HepG2 (cell line): ENCODE data around the gene ORC1. TPM values are rescaled to one million over a fixed set of nuclear protein-coding genes. Genes with fewer than 3 reads are reported as not detected.
A peak's percentile ranks its signal among the peaks of the same experiment; 100 is the strongest.

Source experiments
- CC2D1A ChIP-seq: sonication (generic); formaldehyde crosslinking; IDR thresholded peaks from 2 replicates; pipeline ENCODE4 v1.8.1; 2023; ENCODE audit warnings: mild to moderate bottlenecking, missing genetic modification reagents
- MLLT10 ChIP-seq: sonication (generic); formaldehyde crosslinking; IDR thresholded peaks from 2 replicates; pipeline ENCODE4 v1.4.0; 2020; ENCODE audit warnings: missing genetic modification reagents
- NBN ChIP-seq: fragments of 450-650 bp; conservative IDR thresholded peaks from 2 replicates; pipeline ENCODE4 v1.6.1; 2017
- SAP130 ChIP-seq: IDR thresholded peaks from 2 replicates; pipeline ENCODE4 v1.6.1; 2016; ENCODE audit warnings: low read depth
- SKI ChIP-seq: fragments of 450-650 bp; IDR thresholded peaks from one replicate; pipeline ENCODE4 v1.6.1; 2018; ENCODE audit warnings: mild to moderate bottlenecking; ENCODE audit not compliant: partially characterized antibody
- U2AF1 ChIP-seq: fragments of 200-400 bp; formaldehyde crosslinking; optimal IDR thresholded peaks from 2 replicates; pipeline ENCODE3; 2017; ENCODE audit warnings: mild to moderate bottlenecking, low read depth, low read length
- U2AF2 ChIP-seq: fragments of 200-400 bp; formaldehyde crosslinking; IDR thresholded peaks from 2 replicates; pipeline ENCODE4 v1.6.1; 2017; ENCODE audit warnings: low read depth, mild to moderate bottlenecking, low read length
- XBP1 ChIP-seq: sonication (generic); formaldehyde crosslinking; IDR thresholded peaks from 2 replicates; pipeline ENCODE4 v1.5.0; 2020; ENCODE audit warnings: missing genetic modification reagents
- ZEB1 ChIP-seq: IDR thresholded peaks from 2 replicates; pipeline ENCODE4 v1.6.1; 2012; ENCODE audit warnings: mild to moderate bottlenecking, low read depth, inconsistent platforms; ENCODE audit not compliant: insufficient replicate concordance
- ZMYM4 ChIP-seq: sonication (generic); formaldehyde crosslinking; IDR thresholded peaks from 2 replicates; pipeline ENCODE4 v1.8.1; 2023; ENCODE audit warnings: mild to moderate bottlenecking, missing genetic modification reagents
- ZNF430 ChIP-seq: sonication (generic); formaldehyde crosslinking; IDR thresholded peaks from 2 replicates; pipeline ENCODE4 v1.9.0; 2021; ENCODE audit warnings: mild to moderate bottlenecking, missing genetic modification reagents
- ZNF431 ChIP-seq: sonication (generic); formaldehyde crosslinking; IDR thresholded peaks from 2 replicates; pipeline ENCODE4 v1.9.0; 2022; ENCODE audit warnings: missing genetic modification reagents, low read depth, mild to moderate bottlenecking, borderline replicate concordance
- ZNF547 ChIP-seq: sonication (generic); formaldehyde crosslinking; IDR thresholded peaks from 2 replicates; pipeline ENCODE4 v1.5.1; 2020; ENCODE audit warnings: mild to moderate bottlenecking, missing genetic modification reagents
- ZSCAN30 ChIP-seq: sonication (generic); formaldehyde crosslinking; IDR thresholded peaks from 2 replicates; pipeline ENCODE4 v1.5.0; 2020; ENCODE audit warnings: mild to moderate bottlenecking, missing genetic modification reagents
- ZSCAN9 ChIP-seq: IDR thresholded peaks from 2 replicates; pipeline ENCODE4 v1.6.1; 2016; ENCODE audit warnings: borderline replicate concordance
- polyA plus RNA-seq, 8 experiments: library from polyadenylated mRNA; depleted of rRNA in 3 of 8; stranded (reverse) in 7 of 8; unstranded in 1 of 8; fragments of >200 nt; fragmentation: Illumina TruSeq in 4 of 8; extraction: Trizol in 4 of 8; gene quantifications; 2 replicates each; pipeline versions ENCODE4 v1.2.1 to v1.2.3, GENCODE V29; 2011 to 2016; ENCODE audit warnings: low read depth in 4 of 8, missing spikeins in 1 of 8, mixed read lengths in 1 of 8; ENCODE audit not compliant: insufficient read depth in 1 of 8
- total RNA-seq, 5 experiments: library from RNA; depleted of rRNA; stranded (reverse); fragments of >200 nt; fragmentation: Illumina TruSeq; extraction: Trizol; gene quantifications; 2 replicates each; pipeline ENCODE4 v1.2.3, GENCODE V29; 2016; ENCODE audit warnings: low read depth in 1 of 5
- TF ChIP-seq, protein P1 (sequence below): sonication (generic); formaldehyde crosslinking; IDR thresholded peaks from 2 replicates; pipeline ENCODE4 v1.4.0; 2020; ENCODE audit warnings: missing genetic modification reagents
- TF ChIP-seq, protein P2 (sequence below): fragments of 450-650 bp; IDR thresholded peaks from 2 replicates; pipeline ENCODE4 v1.6.1; 2016
- TF ChIP-seq, protein P3 (sequence below): sonication (generic); formaldehyde crosslinking; IDR thresholded peaks from 2 replicates; pipeline ENCODE4 v1.4.0; 2020; ENCODE audit warnings: missing genetic modification reagents
- TF ChIP-seq, protein P4 (sequence below): sonication (generic); formaldehyde crosslinking; IDR thresholded peaks from 2 replicates; pipeline ENCODE4 v1.4.0; 2020; ENCODE audit warnings: low read depth, mild to moderate bottlenecking, missing genetic modification reagents
- TF ChIP-seq, protein P5 (sequence below): sonication (generic); formaldehyde crosslinking; IDR thresholded peaks from 2 replicates; pipeline ENCODE4 v1.8.0; 2022; ENCODE audit warnings: low read depth, missing genetic modification reagents
- TF ChIP-seq, protein P6 (sequence below): sonication (generic); formaldehyde crosslinking; IDR thresholded peaks from 2 replicates; pipeline ENCODE4 v1.4.0; 2020; ENCODE audit warnings: missing genetic modification reagents, borderline replicate concordance

ORC1 gene
- total and polyA plus RNA-seq, 2 of the 13 experiments (the other 11 are each of a cell fraction or from before 2014, with no cell fraction given): 7.0 to 23.5 TPM

DNA sequence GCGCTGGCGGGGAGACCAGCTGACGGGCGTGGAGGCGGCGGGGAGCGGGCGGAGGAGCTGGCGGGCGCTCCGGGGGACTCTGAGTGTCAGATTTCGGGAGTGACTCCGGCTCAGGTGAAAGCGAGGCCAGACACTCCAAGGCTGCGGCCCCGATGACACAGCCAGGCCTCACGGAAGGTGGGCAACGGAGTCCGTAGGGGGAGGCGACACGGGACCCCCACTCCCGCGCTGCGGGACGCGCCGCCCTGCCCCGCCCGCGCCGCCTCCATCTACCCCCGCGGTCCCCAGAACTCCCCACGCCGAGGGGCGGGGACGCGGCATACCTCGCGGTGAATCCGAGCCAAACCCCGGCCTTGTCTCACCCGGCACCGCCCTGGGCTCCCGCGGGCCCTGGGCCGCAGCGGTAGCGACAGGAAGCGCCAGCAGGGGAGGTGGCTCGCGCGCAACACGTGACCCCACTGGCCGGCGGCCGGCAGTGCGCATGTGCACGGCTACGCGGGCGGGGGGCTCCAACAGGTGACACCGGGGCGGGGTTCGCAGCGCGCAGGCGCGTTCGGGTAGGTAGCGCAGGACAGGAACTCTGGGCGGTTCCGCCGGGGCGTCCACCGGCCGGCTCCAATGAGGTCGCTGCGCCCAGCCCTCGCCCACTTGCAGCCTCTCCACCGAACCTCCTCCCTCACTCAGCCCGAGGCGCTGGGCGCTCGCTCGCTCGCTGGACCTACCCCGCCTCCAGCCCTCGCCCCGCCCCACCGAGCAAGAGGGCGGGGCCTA is 38.3 kb downstream of the ORC1 start, which contains the start of gene CC2D1B (continued):
- TF ChIP-seq, protein P1, sequence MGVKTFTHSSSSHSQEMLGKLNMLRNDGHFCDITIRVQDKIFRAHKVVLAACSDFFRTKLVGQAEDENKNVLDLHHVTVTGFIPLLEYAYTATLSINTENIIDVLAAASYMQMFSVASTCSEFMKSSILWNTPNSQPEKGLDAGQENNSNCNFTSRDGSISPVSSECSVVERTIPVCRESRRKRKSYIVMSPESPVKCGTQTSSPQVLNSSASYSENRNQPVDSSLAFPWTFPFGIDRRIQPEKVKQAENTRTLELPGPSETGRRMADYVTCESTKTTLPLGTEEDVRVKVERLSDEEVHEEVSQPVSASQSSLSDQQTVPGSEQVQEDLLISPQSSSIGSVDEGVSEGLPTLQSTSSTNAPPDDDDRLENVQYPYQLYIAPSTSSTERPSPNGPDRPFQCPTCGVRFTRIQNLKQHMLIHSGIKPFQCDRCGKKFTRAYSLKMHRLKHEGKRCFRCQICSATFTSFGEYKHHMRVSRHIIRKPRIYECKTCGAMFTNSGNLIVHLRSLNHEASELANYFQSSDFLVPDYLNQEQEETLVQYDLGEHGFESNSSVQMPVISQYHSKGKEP (CRISPR knock-in tag): no peak
- TF ChIP-seq, protein P2, sequence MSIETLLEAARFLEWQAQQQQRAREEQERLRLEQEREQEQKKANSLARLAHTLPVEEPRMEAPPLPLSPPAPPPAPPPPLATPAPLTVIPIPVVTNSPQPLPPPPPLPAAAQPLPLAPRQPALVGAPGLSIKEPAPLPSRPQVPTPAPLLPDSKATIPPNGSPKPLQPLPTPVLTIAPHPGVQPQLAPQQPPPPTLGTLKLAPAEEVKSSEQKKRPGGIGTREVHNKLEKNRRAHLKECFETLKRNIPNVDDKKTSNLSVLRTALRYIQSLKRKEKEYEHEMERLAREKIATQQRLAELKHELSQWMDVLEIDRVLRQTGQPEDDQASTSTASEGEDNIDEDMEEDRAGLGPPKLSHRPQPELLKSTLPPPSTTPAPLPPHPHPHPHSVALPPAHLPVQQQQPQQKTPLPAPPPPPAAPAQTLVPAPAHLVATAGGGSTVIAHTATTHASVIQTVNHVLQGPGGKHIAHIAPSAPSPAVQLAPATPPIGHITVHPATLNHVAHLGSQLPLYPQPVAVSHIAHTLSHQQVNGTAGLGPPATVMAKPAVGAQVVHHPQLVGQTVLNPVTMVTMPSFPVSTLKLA: peak; percentile 87
- TF ChIP-seq, protein P3, sequence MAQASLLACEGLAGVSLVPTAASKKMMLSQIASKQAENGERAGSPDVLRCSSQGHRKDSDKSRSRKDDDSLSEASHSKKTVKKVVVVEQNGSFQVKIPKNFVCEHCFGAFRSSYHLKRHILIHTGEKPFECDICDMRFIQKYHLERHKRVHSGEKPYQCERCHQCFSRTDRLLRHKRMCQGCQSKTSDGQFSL (CRISPR knock-in tag): peak; percentile 83; the same call in 1 of the 2 replicates
- TF ChIP-seq ZNF431 (CRISPR knock-in tag): peak; percentile 78; the same call in 1 of the 2 replicates
- no peak for TF ChIP-seq U2AF2
- TF ChIP-seq NBN: no peak
- TF ChIP-seq ZMYM4 (CRISPR knock-in tag): peak; percentile 80
- TF ChIP-seq SKI: no peak
- peak; percentile 87; the same call in 1 of the 2 replicates for TF ChIP-seq XBP1 (CRISPR knock-in tag)
- TF ChIP-seq SAP130 (CRISPR knock-in tag): peak; percentile 92
- no peak for TF ChIP-seq MLLT10
- TF ChIP-seq ZSCAN30: no peak
- TF ChIP-seq, protein P4, sequence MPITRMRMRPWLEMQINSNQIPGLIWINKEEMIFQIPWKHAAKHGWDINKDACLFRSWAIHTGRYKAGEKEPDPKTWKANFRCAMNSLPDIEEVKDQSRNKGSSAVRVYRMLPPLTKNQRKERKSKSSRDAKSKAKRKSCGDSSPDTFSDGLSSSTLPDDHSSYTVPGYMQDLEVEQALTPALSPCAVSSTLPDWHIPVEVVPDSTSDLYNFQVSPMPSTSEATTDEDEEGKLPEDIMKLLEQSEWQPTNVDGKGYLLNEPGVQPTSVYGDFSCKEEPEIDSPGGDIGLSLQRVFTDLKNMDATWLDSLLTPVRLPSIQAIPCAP: no peak
- TF ChIP-seq ZSCAN9 (CRISPR knock-in tag): no peak; the same call in 1 of the 2 replicates
- TF ChIP-seq U2AF1: no peak
- TF ChIP-seq, protein P5, sequence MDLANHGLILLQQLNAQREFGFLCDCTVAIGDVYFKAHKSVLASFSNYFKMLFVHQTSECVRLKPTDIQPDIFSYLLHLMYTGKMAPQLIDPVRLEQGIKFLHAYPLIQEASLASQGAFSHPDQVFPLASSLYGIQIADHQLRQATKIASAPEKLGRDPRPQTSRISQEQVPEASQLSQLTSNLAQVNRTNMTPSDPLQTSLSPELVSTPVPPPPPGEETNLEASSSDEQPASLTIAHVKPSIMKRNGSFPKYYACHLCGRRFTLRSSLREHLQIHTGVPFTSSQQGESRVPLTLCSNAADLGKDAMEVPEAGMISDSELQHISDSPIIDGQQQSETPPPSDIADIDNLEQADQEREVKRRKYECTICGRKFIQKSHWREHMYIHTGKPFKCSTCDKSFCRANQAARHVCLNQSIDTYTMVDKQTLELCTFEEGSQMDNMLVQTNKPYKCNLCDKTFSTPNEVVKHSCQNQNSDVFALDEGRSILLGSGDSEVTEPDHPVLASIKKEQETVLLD (CRISPR knock-in tag): no peak
- TF ChIP-seq ZNF430 (CRISPR knock-in tag): no peak; the same call in 1 of the 2 replicates
- TF ChIP-seq ZNF547: peak; percentile 46; the same call in 1 of the 2 replicates
- TF ChIP-seq, protein P6, sequence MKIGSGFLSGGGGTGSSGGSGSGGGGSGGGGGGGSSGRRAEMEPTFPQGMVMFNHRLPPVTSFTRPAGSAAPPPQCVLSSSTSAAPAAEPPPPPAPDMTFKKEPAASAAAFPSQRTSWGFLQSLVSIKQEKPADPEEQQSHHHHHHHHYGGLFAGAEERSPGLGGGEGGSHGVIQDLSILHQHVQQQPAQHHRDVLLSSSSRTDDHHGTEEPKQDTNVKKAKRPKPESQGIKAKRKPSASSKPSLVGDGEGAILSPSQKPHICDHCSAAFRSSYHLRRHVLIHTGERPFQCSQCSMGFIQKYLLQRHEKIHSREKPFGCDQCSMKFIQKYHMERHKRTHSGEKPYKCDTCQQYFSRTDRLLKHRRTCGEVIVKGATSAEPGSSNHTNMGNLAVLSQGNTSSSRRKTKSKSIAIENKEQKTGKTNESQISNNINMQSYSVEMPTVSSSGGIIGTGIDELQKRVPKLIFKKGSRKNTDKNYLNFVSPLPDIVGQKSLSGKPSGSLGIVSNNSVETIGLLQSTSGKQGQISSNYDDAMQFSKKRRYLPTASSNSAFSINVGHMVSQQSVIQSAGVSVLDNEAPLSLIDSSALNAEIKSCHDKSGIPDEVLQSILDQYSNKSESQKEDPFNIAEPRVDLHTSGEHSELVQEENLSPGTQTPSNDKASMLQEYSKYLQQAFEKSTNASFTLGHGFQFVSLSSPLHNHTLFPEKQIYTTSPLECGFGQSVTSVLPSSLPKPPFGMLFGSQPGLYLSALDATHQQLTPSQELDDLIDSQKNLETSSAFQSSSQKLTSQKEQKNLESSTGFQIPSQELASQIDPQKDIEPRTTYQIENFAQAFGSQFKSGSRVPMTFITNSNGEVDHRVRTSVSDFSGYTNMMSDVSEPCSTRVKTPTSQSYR (CRISPR knock-in tag): peak; percentile 21; the same call in 1 of the 2 replicates
- no peak for TF ChIP-seq CC2D1A
- no peak for TF ChIP-seq ZEB1
